Measurements from ENCODE around the gene NTHL1.

GRCh38 chr16:2019921-2020831 is 27.5 kb downstream of the NTHL1 start:
- no peak for TF ChIP-seq POLR2A (IDR thresholded peaks at IDR 0.05)
- TF ChIP-seq CTCF (IDR thresholded peaks at IDR 0.05): no peak
